Measurements from ENCODE around the gene ZNF831.

DNA sequence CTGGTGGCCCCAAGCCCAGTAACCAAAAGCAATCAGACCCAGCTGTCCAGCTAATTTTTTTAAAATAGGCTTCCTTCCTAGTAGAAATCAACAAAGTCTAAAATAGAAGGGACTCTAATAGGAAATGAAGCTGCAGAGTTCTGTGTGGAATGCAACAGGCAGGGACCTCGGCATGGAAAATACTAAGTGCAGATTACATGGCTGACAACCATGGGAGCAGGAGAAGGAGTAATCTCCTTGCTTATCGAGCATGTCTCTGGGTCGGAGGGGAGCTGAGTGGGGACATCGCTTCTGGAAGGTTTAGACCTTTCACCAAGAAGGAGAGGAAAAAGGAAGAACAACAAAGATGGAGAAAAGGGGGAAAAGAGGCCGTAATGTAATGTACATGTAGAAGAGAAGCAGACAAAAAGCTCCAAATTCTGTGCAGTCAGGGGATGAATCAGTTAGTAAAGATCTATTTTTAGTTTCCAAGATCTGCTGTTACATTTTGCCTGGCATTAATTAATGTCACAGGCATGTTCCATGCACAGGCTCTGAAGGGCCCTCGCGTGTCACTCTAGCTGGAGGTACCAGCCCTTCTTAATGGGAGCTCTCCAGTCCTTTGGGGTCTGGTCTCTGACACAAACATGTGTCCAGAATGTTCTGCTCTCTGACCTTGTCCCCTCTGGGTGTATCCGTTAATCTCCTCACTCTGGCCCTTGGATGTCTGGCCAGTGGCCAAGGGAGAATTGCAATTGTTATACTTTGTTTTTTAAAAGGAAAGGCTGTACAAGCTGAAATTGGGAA is 16.6 kb upstream of the ZNF831 start:
- TF ChIP-seq POLR2A (IDR thresholded peaks at IDR 0.05; ENCODE audit: low read depth, low read length) = no peak
- no peak for TF ChIP-seq POLR2AphosphoS5 (IDR thresholded peaks at IDR 0.05; ENCODE audit: low read depth, low read length)
